Limb (tissue), 2 donors: ENCODE measurements around the gene KCTD3.

Source experiments
- DNase-seq, 2 donors: peaks; one replicate each; pipeline ENCODE4 v3.0.0-alpha.2; 2016; ENCODE audit errors: extremely low spot score in 2 of 2

Gene KCTD3

GRCh38 chr1:215651867-215652266, 84.8 kb downstream of the KCTD3 start:
- no peak for DNase-seq

- no peak for DNase-seq
Measured at GRCh38 chr1:215652371-215652770, 85.3 kb downstream of the KCTD3 start.

GRCh38 chr1:215657047-215657446, 89.9 kb downstream of the KCTD3 start:
- DNase-seq: no peak

- DNase-seq: no peak
Measured at GRCh38 chr1:215660259-215660658, 93.2 kb downstream of the KCTD3 start.

GRCh38 chr1:215661033-215661432, 93.9 kb downstream of the KCTD3 start:
- DNase-seq: no peak

GRCh38 chr1:215665215-215665614, 98.1 kb downstream of the KCTD3 start:
- no peak for DNase-seq

GRCh38 chr1:215667761-215668160, 100.7 kb downstream of the KCTD3 start:
- DNase-seq: no peak

- DNase-seq: no peak
Measured at GRCh38 chr1:215669806-215670491, 102.8 kb downstream of the KCTD3 start.
